ENCODE data around the gene IL20. TPM values are rescaled to one million over a fixed set of nuclear protein-coding genes. Genes with fewer than 3 reads are reported as not detected.

Gene IL20
- total and polyA plus RNA-seq, 5 donors, result not detected

DNA sequence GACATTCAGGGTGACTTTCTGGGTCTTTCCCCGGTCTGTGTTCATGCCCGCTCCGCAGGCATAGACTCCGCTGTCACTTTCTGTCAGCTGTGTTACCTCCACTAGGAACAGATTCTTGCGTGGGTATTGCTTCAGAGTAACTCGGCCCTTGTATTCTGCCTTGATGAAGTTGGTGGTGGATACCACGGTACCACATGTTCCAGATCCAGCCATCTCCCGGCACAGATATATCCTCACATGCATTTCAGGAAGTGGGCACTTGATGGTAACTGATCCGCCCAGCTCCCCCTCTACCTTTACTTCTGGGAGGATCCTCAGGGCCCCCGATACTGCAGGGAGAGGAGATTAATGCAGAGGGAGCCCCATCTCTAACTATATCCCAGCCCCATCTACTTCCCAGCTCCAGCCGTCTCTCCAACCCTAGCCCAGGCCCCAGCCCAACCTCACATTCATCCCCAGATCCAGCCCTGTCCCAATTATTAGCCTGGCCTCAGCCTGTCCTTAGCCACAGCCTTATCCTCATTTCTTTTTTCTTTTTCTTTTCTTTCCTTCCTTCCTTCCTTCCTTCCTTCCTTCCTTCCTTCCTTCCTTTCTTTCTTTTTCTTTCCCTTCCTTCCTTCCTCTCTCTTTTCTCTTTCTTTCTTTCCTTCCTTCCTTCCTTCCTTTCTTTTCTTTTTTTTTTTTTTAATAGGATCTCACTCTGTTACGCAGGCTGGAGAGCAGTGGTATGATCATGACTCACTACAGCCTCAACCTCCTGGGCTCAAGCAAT lies 48.5 kb downstream of the IL20 start:
- H3K9me3 ChIP-seq (ENCODE audit: control insufficient read depth, low read length), result no peaks in the 10 kb centered on the region
- 81% methylated on average over 12 of the region's 12 CpGs for WGBS
- DNase-seq (no peak), ATAC-seq (no peak)
- no peak overlapping the region for H3K27ac ChIP-seq (ENCODE audit: low read length)
- intact Hi-C loops (cut with DNase I), result loop anchor here (5.0 to 10.0 kb wide), 7 partner anchors 52 to 429 kb away; no protein-coding TSS in a partner anchor
- no peaks in the 10 kb centered on the region for H3K4me1 ChIP-seq (ENCODE audit: control insufficient read depth, insufficient read depth, low read length)
- no peaks in the 10 kb centered on the region for H3K27me3 ChIP-seq (ENCODE audit: control insufficient read depth, insufficient read depth)
- H3K4me3 ChIP-seq (ENCODE audit: low read length), result no peak overlapping the region

DNA sequence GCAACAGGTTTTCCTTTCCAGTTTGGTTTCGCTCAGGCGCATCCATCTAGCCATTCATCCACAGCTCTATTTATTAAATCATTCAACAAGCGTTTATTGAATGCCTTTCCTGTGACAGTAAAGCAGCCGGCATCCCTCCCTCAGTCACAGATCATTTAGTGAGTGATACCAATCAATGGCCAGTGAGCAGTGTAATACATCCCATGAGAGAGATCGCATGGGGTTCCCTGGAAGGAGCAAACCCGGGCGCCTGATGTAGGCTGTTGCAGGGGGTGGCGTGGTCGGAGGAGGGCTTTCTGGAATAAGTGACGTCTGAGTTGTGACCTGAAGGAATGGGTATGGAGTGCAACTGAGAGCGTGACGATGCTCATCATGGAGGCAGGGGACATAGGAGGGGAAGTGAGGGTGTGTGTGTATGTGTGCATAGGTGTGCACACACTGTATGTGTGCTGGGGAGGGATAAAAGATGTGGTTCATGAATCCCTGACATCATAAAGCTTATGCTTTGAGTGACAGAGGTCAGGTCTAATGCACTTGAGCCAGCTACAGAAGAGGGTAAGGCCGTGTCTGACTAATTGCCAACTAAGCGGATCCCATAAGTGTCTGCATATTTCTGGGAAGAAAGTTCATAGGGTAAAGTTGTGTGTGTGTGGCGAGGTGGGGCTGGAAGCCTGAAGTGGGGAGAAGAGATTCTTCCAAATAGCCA lies 49.8 kb downstream of the IL20 start:
- H3K4me3 ChIP-seq (ENCODE audit: low read length), result no peak overlapping the region
- H3K27ac ChIP-seq (ENCODE audit: low read length), result no peak overlapping the region
- ATAC-seq, result no peak
- intact Hi-C loops (cut with DNase I), result loop anchor here in 3 of 4 donors (10.0 kb wide), 4 partner anchors 180 to 430 kb away; no protein-coding TSS in a partner anchor
- no peak for DNase-seq
- no peaks in the 10 kb centered on the region for H3K9me3 ChIP-seq (ENCODE audit: control insufficient read depth, low read length)
- H3K4me1 ChIP-seq (ENCODE audit: control insufficient read depth, insufficient read depth, low read length), result no peaks in the 10 kb centered on the region
- H3K27me3 ChIP-seq (ENCODE audit: control insufficient read depth, insufficient read depth), result no peaks in the 10 kb centered on the region
- 84% methylated on average over 15 of the region's 15 CpGs for WGBS

DNA sequence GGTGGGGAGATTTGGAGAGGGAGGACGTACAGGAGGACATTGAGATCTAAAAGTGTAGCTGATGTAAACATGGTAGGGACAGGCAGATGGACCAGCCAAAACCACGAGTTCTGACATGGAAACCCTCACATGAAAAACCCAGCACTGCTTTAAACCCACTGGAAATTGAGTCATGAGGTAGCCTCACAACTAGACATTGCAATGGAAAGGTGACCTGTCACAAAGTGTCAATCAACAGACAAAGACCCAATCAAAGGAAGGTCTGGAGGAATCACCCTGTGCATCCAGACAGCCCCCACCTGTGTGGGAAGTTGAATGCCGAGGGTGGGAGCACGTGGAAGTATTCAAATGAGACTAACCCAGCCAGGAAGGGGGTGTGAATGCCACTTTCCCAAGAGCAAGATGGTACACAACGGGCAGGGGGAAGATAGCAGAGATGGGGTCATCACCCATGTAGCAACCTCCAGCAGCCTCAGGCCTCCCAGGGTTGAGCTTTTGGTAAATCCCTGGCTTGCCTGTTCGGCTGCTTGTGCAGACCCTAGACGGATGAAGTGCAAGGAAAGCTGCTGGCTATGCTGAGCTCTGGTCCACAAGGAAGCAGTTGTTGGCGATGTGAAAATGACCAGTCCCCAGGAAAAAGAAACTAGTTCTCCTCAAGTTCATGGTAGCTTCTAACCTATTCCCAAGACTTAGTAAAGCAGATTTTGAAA lies 50.7 kb downstream of the IL20 start:
- Histone ChIP-seq H3K4me1 (ENCODE audit: control insufficient read depth, insufficient read depth, low read length) (no peaks in the 10 kb centered on the region), H3K9me3 (ENCODE audit: control insufficient read depth, low read length) (no peaks in the 10 kb centered on the region), H3K27me3 (ENCODE audit: control insufficient read depth, insufficient read depth) (no peaks in the 10 kb centered on the region), H3K27ac (ENCODE audit: low read length) (no peak overlapping the region), H3K4me3 (ENCODE audit: low read length) (no peak overlapping the region)
- no peak for DNase-seq
- intact Hi-C loops (cut with DNase I), result loop anchor here in 3 of 4 donors (10.0 kb wide), 4 partner anchors 181 to 431 kb away; no protein-coding TSS in a partner anchor
- no peak for ATAC-seq
- 71% methylated on average over 8 of the region's 8 CpGs for WGBS

DNA sequence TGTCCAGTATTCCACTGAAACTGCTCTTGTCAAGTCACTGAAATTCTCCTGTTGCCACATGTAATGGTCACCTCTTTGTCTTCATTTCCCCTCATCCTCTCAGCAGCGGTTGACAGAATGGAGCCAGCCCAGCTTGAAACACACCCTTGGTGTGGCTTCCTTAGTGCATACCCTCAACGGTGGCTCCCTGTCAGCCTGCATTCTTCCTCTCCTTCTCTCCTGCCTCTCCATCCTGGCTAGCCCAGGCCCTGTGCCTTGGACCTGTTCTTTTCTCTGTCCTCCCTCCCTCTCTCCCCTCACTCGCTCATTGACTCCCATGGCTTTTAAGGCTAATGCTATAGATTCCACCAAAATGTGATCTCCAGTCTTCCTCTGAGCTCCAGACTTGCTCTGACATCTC lies 52.7 kb downstream of the IL20 start:
- no peak for ATAC-seq
- no peaks in the 10 kb centered on the region for H3K9me3 ChIP-seq (ENCODE audit: control insufficient read depth, low read length)
- H3K27ac ChIP-seq (ENCODE audit: low read length), result no peak overlapping the region
- H3K27me3 ChIP-seq (ENCODE audit: control insufficient read depth, insufficient read depth), result no peaks in the 10 kb centered on the region
- intact Hi-C loops (cut with DNase I), result loop anchor here in 3 of 4 donors (10.0 kb wide), 4 partner anchors 183 to 433 kb away; no protein-coding TSS in a partner anchor
- H3K4me3 ChIP-seq (ENCODE audit: low read length), result no peak overlapping the region
- WGBS, result 74% methylated on average over 3 of the region's 3 CpGs
- H3K4me1 ChIP-seq (ENCODE audit: control insufficient read depth, insufficient read depth, low read length), result no peaks in the 10 kb centered on the region
- DNase-seq, result no peak

Other genes with a start within 250 kb of the IL20 start
- 10 to 100 TPM; 15.7 to 29.8 (median 23.4) TPM for gene DYRK3, start 230.1 kb upstream of the IL20 start, total RNA-seq
- gene DYRK3, start 230.1 kb upstream of the IL20 start, polyA plus RNA-seq, result 17.0 TPM
- gene MAPKAPK2, start 180.7 kb upstream of the IL20 start, total RNA-seq, result 100 to 1,000 TPM; 192 to 221 (median 216) TPM
- gene MAPKAPK2, start 180.7 kb upstream of the IL20 start, polyA plus RNA-seq, result 129 TPM
- gene IL19, start 94.8 kb upstream of the IL20 start, total RNA-seq, result not detected
- gene IL19, start 94.8 kb upstream of the IL20 start, polyA plus RNA-seq, result not detected
- 1 to 10 TPM in 3 of 4 donors, under 1 TPM in 1; 0.59 to 5.9 (median 1.3) TPM for gene IL10, start 93.1 kb upstream of the IL20 start, total RNA-seq
- gene IL10, start 93.1 kb upstream of the IL20 start, polyA plus RNA-seq, result 0.75 TPM
- not detected for gene IL24, start 31.8 kb downstream of the IL20 start, total RNA-seq
- gene IL24, start 31.8 kb downstream of the IL20 start, polyA plus RNA-seq, result not detected
- 1 to 10 TPM; 1.7 to 2.7 (median 2.1) TPM for gene FCMR, start 56.3 kb downstream of the IL20 start, total RNA-seq
- 0.81 TPM for gene FCMR, start 56.3 kb downstream of the IL20 start, polyA plus RNA-seq
- under 1 TPM in 3 of 4 donors, not detected in 1; 0.09 to 0.59 (median 0.17) TPM for gene PIGR, start 80.8 kb downstream of the IL20 start, total RNA-seq
- 0.23 TPM for gene PIGR, start 80.8 kb downstream of the IL20 start, polyA plus RNA-seq
- not detected for gene FCAMR, start 104.8 kb downstream of the IL20 start, total RNA-seq
- not detected for gene FCAMR, start 104.8 kb downstream of the IL20 start, polyA plus RNA-seq
- gene C1orf116, start 167.1 kb downstream of the IL20 start, total RNA-seq, result under 1 TPM in 3 of 4 donors, not detected in 1; 0.06 to 0.14 (median 0.08) TPM
- gene C1orf116, start 167.1 kb downstream of the IL20 start, polyA plus RNA-seq, result 0.05 TPM
- 1 to 10 TPM; 4.6 to 5.0 (median 4.8) TPM for gene YOD1, start 185.6 kb downstream of the IL20 start, total RNA-seq
- 1.6 TPM for gene YOD1, start 185.6 kb downstream of the IL20 start, polyA plus RNA-seq
- gene PFKFB2, start 187.7 kb downstream of the IL20 start, total RNA-seq, result 10 to 100 TPM; 16.4 to 29.7 (median 21.7) TPM
- 9.4 TPM for gene PFKFB2, start 187.7 kb downstream of the IL20 start, polyA plus RNA-seq
- gene C4BPB, start 223.2 kb downstream of the IL20 start, total RNA-seq, result under 1 TPM in 1 of 4 donors, not detected in 3; 0.43 TPM
- 0.05 TPM for gene C4BPB, start 223.2 kb downstream of the IL20 start, polyA plus RNA-seq
- gene C4BPA, start 238.6 kb downstream of the IL20 start, total RNA-seq, result under 1 TPM in 1 of 4 donors, not detected in 3; 0.14 TPM
- gene C4BPA, start 238.6 kb downstream of the IL20 start, polyA plus RNA-seq, result not detected